Measurements from ENCODE around the gene NTHL1.

The NTHL1 gene

DNA sequence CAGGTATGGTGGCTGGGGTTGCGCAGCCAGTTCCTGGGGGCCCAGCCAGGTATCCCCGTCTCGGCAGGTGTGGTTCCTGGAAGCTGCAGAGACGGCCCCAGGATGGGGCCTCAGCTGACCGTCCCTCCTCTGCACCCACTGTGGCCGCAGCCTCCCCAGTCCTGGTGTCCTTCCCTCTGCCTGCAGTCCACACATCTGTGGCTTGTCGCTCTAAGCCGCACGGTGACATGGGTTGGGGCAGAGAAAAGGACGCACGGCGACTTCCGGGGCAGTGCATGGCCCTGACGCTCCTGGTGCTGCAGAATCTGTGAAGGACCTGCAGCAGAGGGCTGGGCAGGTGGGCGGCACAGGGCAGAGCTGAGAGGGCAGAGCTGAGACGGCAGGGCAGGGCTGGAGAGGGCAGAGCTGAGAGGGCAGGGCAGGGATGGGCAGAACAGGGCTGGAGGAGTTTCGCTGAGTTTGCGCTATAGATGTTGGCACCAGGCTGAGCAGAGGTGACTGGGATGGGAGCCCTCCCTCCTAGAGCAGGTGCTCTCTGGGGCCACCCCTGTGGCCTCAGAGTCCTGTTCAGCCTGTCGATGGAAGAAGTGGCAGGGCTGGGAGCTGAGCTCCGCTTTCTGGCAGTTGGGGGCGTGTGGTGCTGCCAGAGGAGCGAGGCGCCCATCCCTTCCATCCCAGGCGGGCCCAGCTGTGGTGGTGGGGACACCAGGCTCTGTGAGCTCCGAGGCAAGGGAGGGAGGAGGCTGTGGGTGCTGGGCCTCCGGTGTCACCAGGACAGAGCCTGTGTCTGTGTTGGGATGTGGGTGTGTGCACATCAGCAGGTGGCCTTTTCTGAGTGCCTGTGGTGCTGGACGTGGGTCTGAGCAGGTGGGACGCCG lies 23.2 kb upstream of the NTHL1 start (continued):
- TF ChIP-seq, protein P1, sequence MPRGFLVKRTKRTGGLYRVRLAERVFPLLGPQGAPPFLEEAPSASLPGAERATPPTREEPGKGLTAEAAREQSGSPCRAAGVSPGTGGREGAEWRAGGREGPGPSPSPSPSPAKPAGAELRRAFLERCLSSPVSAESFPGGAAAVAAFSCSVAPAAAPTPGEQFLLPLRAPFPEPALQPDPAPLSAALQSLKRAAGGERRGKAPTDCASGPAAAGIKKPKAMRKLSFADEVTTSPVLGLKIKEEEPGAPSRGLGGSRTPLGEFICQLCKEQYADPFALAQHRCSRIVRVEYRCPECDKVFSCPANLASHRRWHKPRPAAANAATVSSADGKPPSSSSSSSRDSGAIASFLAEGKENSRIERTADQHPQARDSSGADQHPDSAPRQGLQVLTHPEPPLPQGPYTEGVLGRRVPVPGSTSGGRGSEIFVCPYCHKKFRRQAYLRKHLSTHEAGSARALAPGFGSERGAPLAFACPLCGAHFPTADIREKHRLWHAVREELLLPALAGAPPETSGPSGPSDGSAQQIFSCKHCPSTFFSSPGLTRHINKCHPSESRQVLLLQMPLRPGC (tag by site-specific recombination; IDR thresholded peaks at IDR 0.05) = no peak
- TF ChIP-seq ZNF37A (tag by site-specific recombination; IDR thresholded peaks at IDR 0.05) = no peak
- no peak for TF ChIP-seq ZNF645 (tag by site-specific recombination; IDR thresholded peaks at IDR 0.05)
- TF ChIP-seq ZNF670 (tag by site-specific recombination; IDR thresholded peaks at IDR 0.05; ENCODE audit: low read depth) = no peak
- TF ChIP-seq HOXA7 (CRISPR knock-in tag; IDR thresholded peaks at IDR 0.05; ENCODE audit: borderline replicate concordance) = no peak
- no peak for TF ChIP-seq GLIS2 (tag by site-specific recombination; IDR thresholded peaks at IDR 0.05)

DNA sequence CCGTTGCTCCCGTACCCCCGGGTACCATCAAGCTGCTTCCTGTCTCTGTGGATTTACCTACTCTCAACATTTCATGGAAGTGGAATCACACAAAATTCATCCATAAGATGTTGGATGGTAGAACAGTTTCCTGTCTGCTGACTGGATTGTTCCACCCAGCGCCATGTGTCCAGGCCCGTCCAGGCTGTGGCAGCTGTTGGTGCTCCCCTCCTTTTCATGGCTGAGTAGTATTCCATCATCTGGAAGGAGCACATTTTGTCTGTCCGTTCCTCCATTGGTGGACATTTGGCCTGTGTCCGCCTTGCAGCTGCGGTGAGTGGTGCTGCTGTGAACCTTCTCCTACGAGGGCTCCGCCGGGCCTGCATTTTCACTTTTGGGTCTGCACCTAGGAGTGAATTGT lies 18.5 kb upstream of the NTHL1 start:
- CTCF ChIA-PET = interaction anchor here (0.6 kb wide), 3 partner anchors 12 to 47 kb away, joined by 3 to 5 read pairs (median 4); partner anchors contain the start of gene NPW
- Histone ChIP-seq H3K27ac (ENCODE audit: extremely low read depth, low read depth, low read length) (no peak overlapping the region), H3K4me3 (ENCODE audit: low read depth, low read length) (no peak overlapping the region), H3K36me3 (ENCODE audit: control insufficient read depth in 2 of 2, insufficient read depth in 1 of 2, low read length in 2 of 2) (peaks cover 14 to 81% of the 10 kb centered on the region in 2 experiments; a peak in 2 of 3 replicates), H3K4me1 (ENCODE audit: control insufficient read depth, insufficient read depth, low read length) (no peaks in the 10 kb centered on the region), H3K9me3 (ENCODE audit: control insufficient read depth, insufficient read depth, low read depth, low read length) (no peaks in the 10 kb centered on the region)
- TF ChIP-seq ZNF184 (tag by site-specific recombination; IDR thresholded peaks at IDR 0.05) (no peak), OVOL3 (tag by site-specific recombination; IDR thresholded peaks at IDR 0.05) (no peak), ZNF146 (tag by site-specific recombination; IDR thresholded peaks at IDR 0.05) (peak; percentile 100)
- POLR2A ChIA-PET = interaction anchor here (0.6 to 1.2 kb wide), 2 partner anchors 19 to 359 kb away, joined by 3 to 5 read pairs; partner anchors contain the start of gene NTHL1

GRCh38 chr16:2064368-2064945 lies 16.8 kb upstream of the NTHL1 start:
- ChIA-PET POLR2A (interaction anchor here (0.7 to 1.2 kb wide), 3 partner anchors 20 to 91 kb away, joined by 3 to 4 read pairs (median 3); partner anchors contain the start of gene TRAF7), CTCF (interaction anchor here (0.9 to 1.0 kb wide), 2 partner anchors 21 to 93 kb away, joined by 3 to 5 read pairs; partner anchors contain the start of gene TBL3)
- TF ChIP-seq ZNF660 (tag by site-specific recombination; IDR thresholded peaks at IDR 0.05) (no peak), HOXA7 (CRISPR knock-in tag; IDR thresholded peaks at IDR 0.05; ENCODE audit: borderline replicate concordance) (no peak), ZNF76 (tag by site-specific recombination; IDR thresholded peaks at IDR 0.05; ENCODE audit: borderline replicate concordance, low read depth) (no peak), ZNF473 (tag by site-specific recombination; IDR thresholded peaks at IDR 0.05) (no peak), ZBTB49 (tag by site-specific recombination; IDR thresholded peaks at IDR 0.05; ENCODE audit: low read depth) (no peak), ZNF548 (tag by site-specific recombination; IDR thresholded peaks at IDR 0.05) (no peak), ZFP37 (tag by site-specific recombination; IDR thresholded peaks at IDR 0.05) (no peak), ZNF558 (tag by site-specific recombination; IDR thresholded peaks at IDR 0.05) (no peak)
- TF ChIP-seq, protein P2, sequence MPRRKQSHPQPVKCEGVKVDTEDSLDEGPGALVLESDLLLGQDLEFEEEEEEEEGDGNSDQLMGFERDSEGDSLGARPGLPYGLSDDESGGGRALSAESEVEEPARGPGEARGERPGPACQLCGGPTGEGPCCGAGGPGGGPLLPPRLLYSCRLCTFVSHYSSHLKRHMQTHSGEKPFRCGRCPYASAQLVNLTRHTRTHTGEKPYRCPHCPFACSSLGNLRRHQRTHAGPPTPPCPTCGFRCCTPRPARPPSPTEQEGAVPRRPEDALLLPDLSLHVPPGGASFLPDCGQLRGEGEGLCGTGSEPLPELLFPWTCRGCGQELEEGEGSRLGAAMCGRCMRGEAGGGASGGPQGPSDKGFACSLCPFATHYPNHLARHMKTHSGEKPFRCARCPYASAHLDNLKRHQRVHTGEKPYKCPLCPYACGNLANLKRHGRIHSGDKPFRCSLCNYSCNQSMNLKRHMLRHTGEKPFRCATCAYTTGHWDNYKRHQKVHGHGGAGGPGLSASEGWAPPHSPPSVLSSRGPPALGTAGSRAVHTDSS (tag by site-specific recombination; IDR thresholded peaks at IDR 0.05) = no peak
- TF ChIP-seq, protein P3, sequence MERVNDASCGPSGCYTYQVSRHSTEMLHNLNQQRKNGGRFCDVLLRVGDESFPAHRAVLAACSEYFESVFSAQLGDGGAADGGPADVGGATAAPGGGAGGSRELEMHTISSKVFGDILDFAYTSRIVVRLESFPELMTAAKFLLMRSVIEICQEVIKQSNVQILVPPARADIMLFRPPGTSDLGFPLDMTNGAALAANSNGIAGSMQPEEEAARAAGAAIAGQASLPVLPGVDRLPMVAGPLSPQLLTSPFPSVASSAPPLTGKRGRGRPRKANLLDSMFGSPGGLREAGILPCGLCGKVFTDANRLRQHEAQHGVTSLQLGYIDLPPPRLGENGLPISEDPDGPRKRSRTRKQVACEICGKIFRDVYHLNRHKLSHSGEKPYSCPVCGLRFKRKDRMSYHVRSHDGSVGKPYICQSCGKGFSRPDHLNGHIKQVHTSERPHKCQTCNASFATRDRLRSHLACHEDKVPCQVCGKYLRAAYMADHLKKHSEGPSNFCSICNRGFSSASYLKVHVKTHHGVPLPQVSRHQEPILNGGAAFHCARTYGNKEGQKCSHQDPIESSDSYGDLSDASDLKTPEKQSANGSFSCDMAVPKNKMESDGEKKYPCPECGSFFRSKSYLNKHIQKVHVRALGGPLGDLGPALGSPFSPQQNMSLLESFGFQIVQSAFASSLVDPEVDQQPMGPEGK (tag by site-specific recombination; IDR thresholded peaks at IDR 0.05) = no peak
- Histone ChIP-seq H3K27ac (ENCODE audit: extremely low read depth, low read depth, low read length) (no peak overlapping the region), H3K4me3 (ENCODE audit: low read depth, low read length) (no peak overlapping the region), H3K4me1 (ENCODE audit: control insufficient read depth, insufficient read depth, low read length) (no peaks in the 10 kb centered on the region), H3K36me3 (ENCODE audit: control insufficient read depth in 2 of 2, insufficient read depth in 1 of 2, low read length in 2 of 2) (peaks cover 14 to 80% of the 10 kb centered on the region in 2 experiments; a peak in 2 of 3 replicates), H3K9me3 (ENCODE audit: control insufficient read depth, insufficient read depth, low read depth, low read length) (no peaks in the 10 kb centered on the region)
